ENCODE measurements around the gene GET4.
"Not testable (repeated sequence)": the region's sequence is repeated elsewhere in the genome, so short reads cannot be mapped to it uniquely, and the experiment has no call there.

Gene GET4

GRCh38 chr7:871900-872537 is 4.3 kb upstream of the GET4 start:
- no peak for DNase-seq

GRCh38 chr7:872685-873084 is 3.7 kb upstream of the GET4 start:
- DNase-seq = not testable (repeated sequence)

- DNase-seq = peak; percentile 85
Observed at GRCh38 chr7:873367-874002, 2.9 kb upstream of the GET4 start.

GRCh38 chr7:874031-874749 is 2.2 kb upstream of the GET4 start:
- no peak for DNase-seq

GRCh38 chr7:875051-875450 is 1.3 kb upstream of the GET4 start:
- DNase-seq = no peak

- DNase-seq = no peak
Observed at GRCh38 chr7:875476-876076, 778 bp upstream of the GET4 start.

GRCh38 chr7:876972-877311 is 588 bp downstream of the GET4 start:
- no peak for DNase-seq

- no peak for DNase-seq
Observed at GRCh38 chr7:877312-878232, 1.2 kb downstream of the GET4 start.

GRCh38 chr7:879093-879492 is 2.7 kb downstream of the GET4 start:
- DNase-seq = no peak

- no peak for DNase-seq
Observed at GRCh38 chr7:879706-880105, 3.4 kb downstream of the GET4 start.

- DNase-seq = no peak
Observed at GRCh38 chr7:880450-880849, 4.1 kb downstream of the GET4 start.

GRCh38 chr7:881441-882234 is 5.3 kb downstream of the GET4 start:
- no peak for DNase-seq

GRCh38 chr7:882336-883035 is 6.1 kb downstream of the GET4 start:
- no peak for DNase-seq

- no peak for DNase-seq
Observed at GRCh38 chr7:883055-884021, 7.0 kb downstream of the GET4 start.

GRCh38 chr7:884191-885003 is 8.0 kb downstream of the GET4 start:
- DNase-seq = no peak

GRCh38 chr7:885261-885892 is 9.0 kb downstream of the GET4 start:
- no peak for DNase-seq

GRCh38 chr7:885893-886625 is 9.7 kb downstream of the GET4 start:
- no peak for DNase-seq

All from femur (tissue), 1 donor.